SH-SY5Y (cell line): ENCODE results near the gene PIAS1.

Experiments used
- GATA2 ChIP-seq: IDR thresholded peaks from 2 replicates; pipeline ENCODE4 v1.6.1; 2011; ENCODE audit warnings: mild to moderate bottlenecking, low read depth, low read length
- GATA3 ChIP-seq: IDR thresholded peaks from 2 replicates; pipeline ENCODE4 v1.6.1; 2011; ENCODE audit warnings: low read depth, mild to moderate bottlenecking, low read length, moderate library complexity

DNA sequence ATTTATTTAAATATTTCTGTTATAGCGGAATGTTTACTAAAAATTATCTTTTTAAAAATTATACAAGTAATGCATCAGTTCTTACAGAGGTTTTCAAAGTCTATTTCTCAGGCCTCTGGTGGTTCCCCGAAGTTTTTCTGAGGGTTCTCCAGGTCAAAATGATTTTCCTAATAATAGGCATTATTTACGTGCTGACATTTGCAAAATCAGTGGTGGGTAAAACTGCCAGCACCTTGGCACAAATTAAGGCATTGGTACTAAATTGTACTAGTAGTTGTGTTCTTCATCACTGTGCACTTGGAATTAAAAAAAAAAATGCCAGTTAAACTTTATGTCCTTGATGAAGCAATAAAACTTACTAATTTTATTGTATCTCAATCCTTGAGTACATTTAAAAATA, 9.5 kb downstream of the PIAS1 start:
- TF ChIP-seq GATA2: no peak
- TF ChIP-seq GATA3: no peak
